Measurements from ENCODE around the gene RNF212. TPM values are rescaled to one million over a fixed set of nuclear protein-coding genes. Genes with fewer than 3 reads are reported as not detected.

RNF212 gene
- polyA plus RNA-seq, 2 of the 4 experiments (the other 2 are of a cell fraction) = 3.0 TPM

DNA sequence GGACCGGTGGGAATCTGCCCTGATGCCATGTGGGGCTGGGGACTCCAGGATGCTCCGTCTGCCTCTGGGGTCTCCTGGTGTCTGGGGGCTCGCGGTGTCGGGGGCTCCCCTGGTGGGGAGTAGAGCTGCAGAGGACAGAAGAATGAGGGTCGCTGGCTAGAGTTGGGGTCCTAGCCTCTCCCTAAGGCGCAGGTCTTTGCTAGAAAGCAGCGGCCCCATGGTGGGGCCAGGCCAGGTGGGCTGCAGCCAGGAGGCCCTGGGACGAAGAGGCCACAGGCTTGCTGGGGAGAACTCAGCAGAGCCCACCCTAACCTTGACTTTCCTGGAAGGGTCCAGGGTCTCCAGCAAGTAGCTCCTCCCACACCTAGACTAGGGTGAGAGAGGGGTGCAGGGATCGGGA lies 80.5 kb downstream of the RNF212 start:
- Histone ChIP-seq H3K4me2 (no peak overlapping the region), H3K9me3 (no peaks in the 10 kb centered on the region), H3K4me3 (no peak overlapping the region), H3K27ac (no peak overlapping the region), H3K4me1 (no peaks in the 10 kb centered on the region)
- WGBS (ENCODE audit: missing lambda C conversion rate) = 43% methylated on average over 3 of the region's 10 CpGs
- CTCF ChIA-PET = interaction anchor here (1.6 kb wide), 1 partner anchor 10 kb away, joined by 4 read pairs; no protein-coding TSS in a partner anchor
- ATAC-seq = no peak
- no peak for FAIRE-seq
- POLR2A ChIA-PET = no interaction called here
- no peak for DNase-seq (ENCODE audit: low read depth in 1 of 2, low spot score in 1 of 2)
- TF ChIP-seq JUNB (IDR thresholded peaks at IDR 0.05) (no peak), CBX8 (IDR thresholded peaks at IDR 0.05) (no peak), GATA3 (IDR thresholded peaks at IDR 0.05; ENCODE audit: borderline replicate concordance) (no peak), CHD4 (IDR thresholded peaks at IDR 0.05; ENCODE audit: borderline replicate concordance) (no peak), KDM1A (IDR thresholded peaks at IDR 0.05; ENCODE audit: low read depth) (no peak), BHLHE40 (IDR thresholded peaks at IDR 0.05; ENCODE audit: low read depth, low read length) (no peak), POLR2AphosphoS2 (conservative IDR thresholded peaks at IDR 0.05; ENCODE audit: low read length) (no peak), E2F6 (IDR thresholded peaks at IDR 0.05; ENCODE audit: borderline replicate concordance, low read depth) (no peak), EP300 (IDR thresholded peaks at IDR 0.05) (no peak), HDAC2 (IDR thresholded peaks at IDR 0.05) (no peak)

DNA sequence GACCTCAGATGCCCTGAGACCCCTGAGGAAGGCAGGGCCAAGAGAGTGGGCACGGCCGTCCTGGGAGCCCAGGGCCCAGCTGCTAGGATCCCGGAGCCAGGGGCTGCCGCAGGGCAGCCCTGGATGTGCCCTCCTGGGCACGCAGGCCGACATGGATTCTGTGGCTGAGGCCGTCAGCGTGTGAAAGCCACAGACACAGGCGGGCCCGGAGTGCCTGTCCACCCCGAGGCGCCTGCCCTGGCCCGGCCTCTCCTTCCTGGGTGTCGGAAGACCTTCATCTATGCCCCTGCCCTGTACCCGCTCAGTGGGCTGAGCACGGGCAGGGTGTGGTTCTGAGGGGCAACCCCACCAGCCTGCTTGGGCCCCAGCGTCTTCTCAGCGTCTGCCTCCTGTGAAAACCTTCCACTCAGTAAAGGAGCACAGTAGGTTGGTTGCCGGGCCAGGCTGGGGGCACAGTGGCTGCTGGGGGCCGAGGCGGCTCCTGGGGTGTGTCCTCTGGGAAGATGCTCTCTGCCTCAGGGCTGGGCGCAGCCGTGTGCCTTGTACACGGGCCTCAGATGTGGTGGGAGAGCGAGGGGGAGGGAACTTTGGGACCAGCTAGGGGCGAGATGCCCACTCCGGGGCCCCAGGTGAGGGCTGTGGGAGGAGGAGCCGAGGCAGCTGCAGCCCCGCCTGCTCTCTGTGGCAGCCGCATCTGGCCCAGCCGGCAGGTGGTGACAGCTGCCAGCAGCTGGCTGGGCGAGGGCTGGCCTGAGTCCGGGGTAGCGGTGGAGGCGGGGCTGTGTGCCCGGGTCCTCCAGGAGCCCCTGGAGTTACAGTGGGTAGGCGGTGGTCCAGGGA lies 81.2 kb downstream of the RNF212 start:
- TF ChIP-seq BHLHE40 (IDR thresholded peaks at IDR 0.05; ENCODE audit: low read depth, low read length) (no peak), TP53 (CRISPR knock-in tag; IDR thresholded peaks at IDR 0.05) (no peak), CTCF (IDR thresholded peaks at IDR 0.05) (peak; percentile 15; the same call in 2 of the 3 replicates), RCOR1 (IDR thresholded peaks at IDR 0.05; ENCODE audit: low read depth, low read length) (no peak), RAD21 (conservative IDR thresholded peaks at IDR 0.05 in 1 of 2, IDR thresholded peaks at IDR 0.05 in 1 of 2) (peak; percentile 24 to 30; a peak in 2 of 5 replicates), SMC3 (IDR thresholded peaks at IDR 0.05) (no peak), ZC3H11A (IDR thresholded peaks at IDR 0.05) (no peak), GATA3 (IDR thresholded peaks at IDR 0.05; ENCODE audit: borderline replicate concordance) (no peak), NPAS2 (CRISPR knock-in tag; IDR thresholded peaks at IDR 0.05; ENCODE audit: borderline replicate concordance) (no peak)
- ATAC-seq = peak; percentile 51 to 54; a peak in 4 of 6 replicates
- ChIA-PET POLR2A (no interaction called here), CTCF (interaction anchor here (0.6 kb wide), 1 partner anchor 81 kb away, joined by 4 read pairs; the partner anchor contains the start of gene RNF212)
- WGBS (ENCODE audit: missing lambda C conversion rate) = 47% methylated on average over 7 of the region's 37 CpGs
- Histone ChIP-seq H3K4me2 (no peak overlapping the region), H3K27ac (no peak overlapping the region), H3K4me3 (no peak overlapping the region), H3K9me3 (no peaks in the 10 kb centered on the region), H3K4me1 (no peaks in the 10 kb centered on the region)
- peak in 1 of 2 experiments; percentile 21 for DNase-seq (ENCODE audit: low read depth in 1 of 2, low spot score in 1 of 2)
- FAIRE-seq = no peak

- TF ChIP-seq SMC3 (IDR thresholded peaks at IDR 0.05) (no peak), ZSCAN20 (CRISPR knock-in tag; IDR thresholded peaks at IDR 0.05) (no peak), NPAS2 (CRISPR knock-in tag; IDR thresholded peaks at IDR 0.05; ENCODE audit: borderline replicate concordance) (no peak), POLR2A (IDR thresholded peaks at IDR 0.05; ENCODE audit: low read length) (no peak), RAD21 (conservative IDR thresholded peaks at IDR 0.05 in 1 of 2, IDR thresholded peaks at IDR 0.05 in 1 of 2) (no peak), HDAC2 (IDR thresholded peaks at IDR 0.05) (no peak), PHF8 (IDR thresholded peaks at IDR 0.05; ENCODE audit: borderline replicate concordance, low read depth) (no peak), EHMT2 (IDR thresholded peaks at IDR 0.05; ENCODE audit: low read depth) (no peak), FOSB (CRISPR knock-in tag; IDR thresholded peaks at IDR 0.05) (no peak)
- TF ChIP-seq, protein P1, sequence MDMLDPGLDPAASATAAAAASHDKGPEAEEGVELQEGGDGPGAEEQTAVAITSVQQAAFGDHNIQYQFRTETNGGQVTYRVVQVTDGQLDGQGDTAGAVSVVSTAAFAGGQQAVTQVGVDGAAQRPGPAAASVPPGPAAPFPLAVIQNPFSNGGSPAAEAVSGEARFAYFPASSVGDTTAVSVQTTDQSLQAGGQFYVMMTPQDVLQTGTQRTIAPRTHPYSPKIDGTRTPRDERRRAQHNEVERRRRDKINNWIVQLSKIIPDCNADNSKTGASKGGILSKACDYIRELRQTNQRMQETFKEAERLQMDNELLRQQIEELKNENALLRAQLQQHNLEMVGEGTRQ (IDR thresholded peaks at IDR 0.05) = no peak
- TF ChIP-seq, protein P2, sequence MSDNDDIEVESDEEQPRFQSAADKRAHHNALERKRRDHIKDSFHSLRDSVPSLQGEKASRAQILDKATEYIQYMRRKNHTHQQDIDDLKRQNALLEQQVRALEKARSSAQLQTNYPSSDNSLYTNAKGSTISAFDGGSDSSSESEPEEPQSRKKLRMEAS (IDR thresholded peaks at IDR 0.05) = no peak
- TF ChIP-seq, protein P3, sequence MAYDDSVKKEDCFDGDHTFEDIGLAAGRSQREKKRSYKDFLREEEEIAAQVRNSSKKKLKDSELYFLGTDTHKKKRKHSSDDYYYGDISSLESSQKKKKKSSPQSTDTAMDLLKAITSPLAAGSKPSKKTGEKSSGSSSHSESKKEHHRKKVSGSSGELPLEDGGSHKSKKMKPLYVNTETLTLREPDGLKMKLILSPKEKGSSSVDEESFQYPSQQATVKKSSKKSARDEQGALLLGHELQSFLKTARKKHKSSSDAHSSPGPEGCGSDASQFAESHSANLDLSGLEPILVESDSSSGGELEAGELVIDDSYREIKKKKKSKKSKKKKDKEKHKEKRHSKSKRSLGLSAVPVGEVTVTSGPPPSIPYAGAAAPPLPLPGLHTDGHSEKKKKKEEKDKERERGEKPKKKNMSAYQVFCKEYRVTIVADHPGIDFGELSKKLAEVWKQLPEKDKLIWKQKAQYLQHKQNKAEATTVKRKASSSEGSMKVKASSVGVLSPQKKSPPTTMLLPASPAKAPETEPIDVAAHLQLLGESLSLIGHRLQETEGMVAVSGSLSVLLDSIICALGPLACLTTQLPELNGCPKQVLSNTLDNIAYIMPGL (CRISPR knock-in tag; IDR thresholded peaks at IDR 0.05; ENCODE audit: borderline replicate concordance) = no peak
- no peaks in the 10 kb centered on the region for H3K9me3 ChIP-seq
- CTCF ChIA-PET = no interaction called here
- H3K4me1 ChIP-seq = no peaks in the 10 kb centered on the region
- H3K27ac ChIP-seq = no peak overlapping the region
- FAIRE-seq (no peak), DNase-seq (ENCODE audit: low read depth in 1 of 2, low spot score in 1 of 2) (no peak), ATAC-seq (no peak)
- H3K4me3 ChIP-seq = no peak overlapping the region
- no peak overlapping the region for H3K4me2 ChIP-seq
- POLR2A ChIA-PET = no interaction called here
- 93% methylated on average over 3 of the region's 8 CpGs for WGBS (ENCODE audit: missing lambda C conversion rate)
These were observed 82.0 kb downstream of the RNF212 start for GRCh38 chr4:1031346-1031745.
